ENCODE data around the gene SFN.
"Not testable (repeated sequence)": the region's sequence is repeated elsewhere in the genome, so short reads cannot be mapped to it uniquely, and the experiment has no call there.

The SFN gene

GRCh38 chr1:26839779-26840178, 23.2 kb upstream of the SFN start:
- DNase-seq, result no peak

- DNase-seq, result no peak
Observed at GRCh38 chr1:26844424-26845196, 18.3 kb upstream of the SFN start.

GRCh38 chr1:26847826-26848225, 15.1 kb upstream of the SFN start:
- not testable (repeated sequence) for DNase-seq

GRCh38 chr1:26848499-26848898, 14.4 kb upstream of the SFN start:
- DNase-seq, result no peak

GRCh38 chr1:26848941-26849774, 13.8 kb upstream of the SFN start:
- no peak for DNase-seq

- DNase-seq, result no peak
Observed at GRCh38 chr1:26851106-26851684, 11.8 kb upstream of the SFN start.

- DNase-seq, result no peak
Observed at GRCh38 chr1:26852701-26853100, 10.2 kb upstream of the SFN start.

GRCh38 chr1:26853156-26853555, 9.8 kb upstream of the SFN start:
- DNase-seq, result peak; percentile 88

GRCh38 chr1:26853600-26853999, 9.3 kb upstream of the SFN start:
- no peak for DNase-seq

GRCh38 chr1:26854906-26855305, 8.0 kb upstream of the SFN start:
- no peak for DNase-seq

GRCh38 chr1:26855636-26856035, 7.3 kb upstream of the SFN start:
- no peak for DNase-seq

- no peak for DNase-seq
Observed at GRCh38 chr1:26856181-26856580, 6.8 kb upstream of the SFN start.

- no peak for DNase-seq
Observed at GRCh38 chr1:26856604-26857469, 6.1 kb upstream of the SFN start.

GRCh38 chr1:26857473-26858060, 5.4 kb upstream of the SFN start:
- no peak for DNase-seq

- DNase-seq, result no peak
Observed at GRCh38 chr1:26858160-26858559, 4.8 kb upstream of the SFN start.

GRCh38 chr1:26858891-26859640, 3.9 kb upstream of the SFN start:
- no peak for DNase-seq

GRCh38 chr1:26861286-26861701, 1.7 kb upstream of the SFN start:
- DNase-seq, result no peak

GRCh38 chr1:26861889-26862378, 1.0 kb upstream of the SFN start:
- no peak for DNase-seq

- DNase-seq, result no peak
Observed at GRCh38 chr1:26863685-26864077, 732 bp downstream of the SFN start.

- peak; percentile 96 for DNase-seq
Observed at GRCh38 chr1:26864610-26865480, 1.9 kb downstream of the SFN start.
